LNCAP (cell line): ENCODE data around the gene FBXO8.

Source experiments
- TF ChIP-seq, protein P1 (sequence below): fragments of 450-650 bp; IDR thresholded peaks from 2 replicates; pipeline ENCODE4 v1.5.1; 2017; ENCODE audit warnings: mild to moderate bottlenecking

FBXO8 gene

DNA sequence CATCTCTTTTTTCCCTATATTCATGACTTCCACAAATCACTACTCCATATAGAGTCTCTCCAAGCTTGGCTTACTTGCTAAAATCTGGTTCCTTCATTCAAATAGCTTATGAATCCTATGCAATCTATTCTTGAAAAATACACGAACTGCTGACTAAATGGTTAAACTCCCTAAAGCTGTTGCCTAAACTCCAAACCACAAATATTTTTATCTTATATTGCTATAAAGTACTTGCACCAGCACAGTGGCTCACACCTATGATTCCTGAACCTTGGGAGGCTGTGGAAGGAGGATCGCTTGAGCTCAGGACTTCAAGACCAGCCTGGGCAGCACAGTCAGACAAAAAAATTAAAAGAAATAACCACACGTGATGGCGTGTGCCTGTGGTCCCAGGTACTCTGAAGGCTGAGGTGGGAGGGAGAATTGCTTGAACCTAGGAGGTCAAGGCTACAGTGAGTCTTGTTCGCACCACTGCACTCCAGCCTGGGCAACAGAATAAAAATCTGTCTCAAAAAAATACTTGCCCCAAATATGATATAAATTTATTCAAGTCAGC lies 2.2 kb downstream of the FBXO8 start:
- TF ChIP-seq, protein P1, sequence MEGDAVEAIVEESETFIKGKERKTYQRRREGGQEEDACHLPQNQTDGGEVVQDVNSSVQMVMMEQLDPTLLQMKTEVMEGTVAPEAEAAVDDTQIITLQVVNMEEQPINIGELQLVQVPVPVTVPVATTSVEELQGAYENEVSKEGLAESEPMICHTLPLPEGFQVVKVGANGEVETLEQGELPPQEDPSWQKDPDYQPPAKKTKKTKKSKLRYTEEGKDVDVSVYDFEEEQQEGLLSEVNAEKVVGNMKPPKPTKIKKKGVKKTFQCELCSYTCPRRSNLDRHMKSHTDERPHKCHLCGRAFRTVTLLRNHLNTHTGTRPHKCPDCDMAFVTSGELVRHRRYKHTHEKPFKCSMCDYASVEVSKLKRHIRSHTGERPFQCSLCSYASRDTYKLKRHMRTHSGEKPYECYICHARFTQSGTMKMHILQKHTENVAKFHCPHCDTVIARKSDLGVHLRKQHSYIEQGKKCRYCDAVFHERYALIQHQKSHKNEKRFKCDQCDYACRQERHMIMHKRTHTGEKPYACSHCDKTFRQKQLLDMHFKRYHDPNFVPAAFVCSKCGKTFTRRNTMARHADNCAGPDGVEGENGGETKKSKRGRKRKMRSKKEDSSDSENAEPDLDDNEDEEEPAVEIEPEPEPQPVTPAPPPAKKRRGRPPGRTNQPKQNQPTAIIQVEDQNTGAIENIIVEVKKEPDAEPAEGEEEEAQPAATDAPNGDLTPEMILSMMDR = no peak

DNA sequence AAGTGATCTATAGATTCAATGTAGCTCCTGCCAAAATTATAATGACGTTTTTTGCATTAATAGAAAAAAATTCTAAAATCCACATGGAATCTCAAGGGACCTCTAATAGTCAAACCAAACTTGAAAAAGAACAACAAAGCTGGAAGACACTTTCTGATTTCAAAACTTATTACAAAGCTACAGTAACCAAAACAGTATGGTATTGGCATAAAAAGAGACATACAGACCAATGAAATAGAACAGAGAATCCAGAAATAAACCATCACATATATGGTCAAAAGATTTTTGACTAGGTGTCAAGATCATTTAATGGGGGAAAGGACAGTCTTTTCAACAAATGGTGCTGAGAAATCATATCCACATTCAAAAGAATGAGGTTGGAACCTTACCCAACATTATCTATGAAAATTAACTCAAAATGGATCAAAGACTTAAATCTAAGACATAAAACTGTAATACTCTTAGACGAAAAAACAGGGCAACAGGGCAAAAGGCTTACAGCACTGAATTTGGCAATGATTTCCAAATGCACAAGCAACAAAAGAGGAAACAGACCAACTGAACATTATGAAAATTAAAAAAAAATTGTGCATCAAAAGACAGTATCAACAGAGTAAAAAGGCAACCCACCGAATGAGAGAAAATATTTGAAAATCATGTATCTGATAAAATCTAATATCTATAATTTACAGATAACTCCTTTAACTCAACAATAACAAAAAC lies 3.9 kb downstream of the FBXO8 start:
- TF ChIP-seq, protein P1 = no peak

DNA sequence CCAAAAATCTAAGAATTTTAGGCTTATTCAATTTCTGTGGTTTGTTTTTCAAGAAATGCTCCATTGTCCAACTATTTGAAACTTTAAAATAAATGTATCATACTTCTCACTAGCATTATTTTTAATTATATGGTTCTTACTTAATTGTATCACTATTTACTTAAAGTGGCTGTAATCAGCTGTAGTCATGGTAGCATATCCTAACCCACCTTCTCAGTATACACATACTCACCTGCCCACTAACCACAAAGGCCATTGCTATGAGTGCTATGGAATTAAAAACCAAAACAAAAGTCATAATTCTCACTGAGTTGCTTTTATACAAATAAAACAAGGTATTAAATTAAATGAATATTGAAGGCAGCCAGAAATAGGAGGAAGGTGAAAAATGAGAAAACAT lies 5.0 kb downstream of the FBXO8 start:
- TF ChIP-seq, protein P1 = no peak

DNA sequence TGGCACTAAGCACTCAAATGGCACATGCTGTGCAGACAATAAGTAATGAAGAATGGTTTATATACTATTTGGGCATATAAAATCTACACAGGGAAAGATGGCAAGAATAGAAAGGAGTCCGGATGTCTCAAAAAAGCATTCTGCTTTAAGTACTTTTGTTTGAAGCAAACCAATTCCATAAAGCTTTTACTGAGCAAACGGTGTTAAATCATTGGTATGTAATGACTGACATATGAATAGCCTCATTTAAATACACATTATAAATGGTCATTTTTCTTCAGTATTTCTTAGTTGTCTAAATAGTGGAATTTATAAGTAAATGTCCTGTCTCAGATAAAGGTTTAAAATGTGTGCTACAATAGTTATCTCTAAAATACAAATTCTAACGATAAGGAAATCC lies 6.0 kb downstream of the FBXO8 start:
- TF ChIP-seq, protein P1 = no peak

DNA sequence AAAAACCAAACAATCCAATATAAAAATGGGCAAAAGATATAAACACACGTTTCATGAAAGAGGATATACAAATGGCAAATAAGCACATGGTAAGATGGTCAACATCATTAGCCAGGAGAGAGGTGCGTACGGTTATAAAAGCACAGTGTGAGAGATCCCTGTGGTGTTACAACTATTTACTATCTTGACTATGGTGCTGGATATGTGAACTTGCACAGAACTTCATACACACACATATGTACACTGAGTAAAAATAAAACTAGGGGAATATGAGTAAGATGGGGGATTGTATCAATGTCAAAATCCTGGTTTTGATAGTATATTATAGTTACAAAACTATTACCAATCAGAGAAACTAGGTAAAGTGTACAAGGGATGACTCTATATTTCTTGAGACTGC lies 8.4 kb downstream of the FBXO8 start:
- TF ChIP-seq, protein P1 = no peak

DNA sequence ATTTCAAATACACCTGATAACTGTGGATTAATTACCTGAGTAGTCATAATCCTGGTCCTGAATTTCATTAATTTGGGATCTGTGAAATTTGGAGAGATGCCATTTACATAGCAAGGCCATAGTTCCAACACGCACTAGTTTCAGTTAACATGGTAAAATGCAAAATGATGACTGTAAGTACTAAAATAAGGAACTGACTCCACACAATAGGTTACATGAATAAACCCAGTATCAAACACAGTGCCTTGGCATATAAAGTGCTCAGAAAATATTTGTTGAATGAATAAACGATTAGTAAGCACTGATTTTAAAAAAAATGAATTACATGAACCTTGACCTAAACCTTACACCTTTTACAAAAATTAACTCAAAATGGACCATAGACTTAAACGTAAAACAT lies 9.0 kb downstream of the FBXO8 start:
- TF ChIP-seq, protein P1 = no peak

DNA sequence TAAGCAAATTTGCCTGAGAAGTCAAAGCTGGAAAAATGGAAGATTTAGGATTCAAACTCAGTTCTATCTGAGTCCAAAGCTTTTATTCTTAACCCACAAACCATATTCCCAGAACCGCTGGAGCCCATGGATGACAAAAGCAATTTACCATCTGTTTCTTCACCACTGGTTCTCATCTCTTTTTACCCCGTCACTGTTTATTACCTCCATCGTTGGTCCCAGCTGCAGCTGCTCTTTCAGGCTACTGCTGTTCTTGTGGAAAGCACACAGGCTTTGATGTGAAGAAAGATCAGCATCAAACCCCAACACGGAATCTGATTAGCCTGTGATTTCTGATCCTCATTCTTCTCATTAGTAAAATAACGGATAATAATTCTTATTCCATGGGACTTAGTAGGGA lies 9.5 kb downstream of the FBXO8 start:
- TF ChIP-seq, protein P1 = no peak
